ENCODE results near the gene ALPK3. TPM values are rescaled to one million over a fixed set of nuclear protein-coding genes. Genes with fewer than 3 reads are reported as not detected.
A peak's percentile ranks its signal among the peaks of the same experiment; 100 is the strongest.

The ALPK3 gene
- total RNA-seq, 1 experiment from 2014 or later, result 2.0 TPM

GRCh38 chr15:84814916-84815315 lies 2.2 kb upstream of the ALPK3 start:
- intact Hi-C loops (cut with micrococcal nuclease), result no loop called here
- peaks cover 14 to 19% of the 10 kb centered on the region in 2 experiments; a peak in 3 of 4 replicates for H3K4me1 ChIP-seq (ENCODE audit: control insufficient read depth in 1 of 2, insufficient read depth in 2 of 2, low read length in 2 of 2)
- no peak for TF ChIP-seq ATF3 (IDR thresholded peaks at IDR 0.05)
- no peak for TF ChIP-seq YY1 (IDR thresholded peaks at IDR 0.05; ENCODE audit: extremely low read depth, insufficient replicate concordance, low read depth, low read length)
- TF ChIP-seq CBX3 (IDR thresholded peaks at IDR 0.05; ENCODE audit: low read depth), result no peak
- BruUV-seq (replicated peaks), result no TSS peak
- H3K9ac ChIP-seq (ENCODE audit: low read length), result no peak overlapping the region
- no peaks in the 10 kb centered on the region for H4K20me1 ChIP-seq (ENCODE audit: insufficient read depth)
- no peak overlapping the region for H2AFZ ChIP-seq (ENCODE audit: low read depth, low read length, poor library complexity, severe bottlenecking)
- POLR2A ChIA-PET, result no interaction called here
- no peak for DNase-seq (ENCODE audit: low read depth, low spot score)
- ATAC-seq, result no peak
- no peaks in the 10 kb centered on the region for H3K9me2 ChIP-seq (ENCODE audit: insufficient read depth)
- no peak overlapping the region for H3K27ac ChIP-seq (ENCODE audit: low read depth, low read length)
- no peak overlapping the region for H3K4me3 ChIP-seq (replicated peaks in 1 of 2; ENCODE audit: low read depth in 1 of 2, low read length in 2 of 2)
- RAD21 ChIA-PET (ENCODE audit: low non-redundant PET in 1 of 2, low total read pairs in 2 of 2, uncharacterized antibody in 2 of 2, unreplicated experiment in 2 of 2), result no interaction called here
- no peaks in the 10 kb centered on the region for H3K27me3 ChIP-seq (ENCODE audit: insufficient read depth, low read length)
- H3K79me2 ChIP-seq (ENCODE audit: insufficient read depth, low read length), result no peaks in the 10 kb centered on the region
- H3K4me2 ChIP-seq (ENCODE audit: low read length), result no peak overlapping the region
- no peaks in the 10 kb centered on the region for H3K36me3 ChIP-seq (ENCODE audit: control insufficient read depth in 1 of 2, insufficient read depth in 2 of 2, low read length in 2 of 2)
- CTCF ChIA-PET, result interaction anchor here (1.4 kb wide), 1 partner anchor 227 kb away, joined by 4 read pairs; no protein-coding TSS in a partner anchor
- no peaks in the 10 kb centered on the region for H3K9me3 ChIP-seq (ENCODE audit: control insufficient read depth in 1 of 2, insufficient read depth in 1 of 2, low read depth in 1 of 2, low read length in 2 of 2)

GRCh38 chr15:84817466-84818081 lies 418 bp downstream of the ALPK3 start:
- no peak for TF ChIP-seq SIN3A (IDR thresholded peaks at IDR 0.05; ENCODE audit: low read depth)
- H3K9ac ChIP-seq (ENCODE audit: low read length), result no peak overlapping the region
- no peak overlapping the region for H3K27ac ChIP-seq (ENCODE audit: low read depth, low read length)
- ChIA-PET CTCF (interaction anchor here (0.6 kb wide), 1 partner anchor 107 kb away, joined by 3 read pairs; no protein-coding TSS in a partner anchor), POLR2A (no interaction called here), RAD21 (ENCODE audit: low non-redundant PET in 1 of 2, low total read pairs in 2 of 2, uncharacterized antibody in 2 of 2, unreplicated experiment in 2 of 2) (interaction anchor here in 1 of 2 experiments (0.7 kb wide), 1 partner anchor 60 kb away, joined by 3 read pairs; no protein-coding TSS in a partner anchor)
- H4K20me1 ChIP-seq (ENCODE audit: insufficient read depth), result no peaks in the 10 kb centered on the region
- no peaks in the 10 kb centered on the region for H3K27me3 ChIP-seq (ENCODE audit: insufficient read depth, low read length)
- peaks cover 14 to 19% of the 10 kb centered on the region in 2 experiments; a peak in 3 of 4 replicates for H3K4me1 ChIP-seq (ENCODE audit: control insufficient read depth in 1 of 2, insufficient read depth in 2 of 2, low read length in 2 of 2)
- no peaks in the 10 kb centered on the region for H3K9me3 ChIP-seq (ENCODE audit: control insufficient read depth in 1 of 2, insufficient read depth in 1 of 2, low read depth in 1 of 2, low read length in 2 of 2)
- peak overlapping the region; percentile 16; the same call in 1 of the 2 replicates for H3K4me2 ChIP-seq (ENCODE audit: low read length)
- ATAC-seq (peak; percentile 70), DNase-seq (ENCODE audit: low read depth, low spot score) (no peak)
- no peaks in the 10 kb centered on the region for H3K36me3 ChIP-seq (ENCODE audit: control insufficient read depth in 1 of 2, insufficient read depth in 2 of 2, low read length in 2 of 2)
- intact Hi-C loops (cut with micrococcal nuclease), result no loop called here
- H2AFZ ChIP-seq (ENCODE audit: low read depth, low read length, poor library complexity, severe bottlenecking), result no peak overlapping the region
- no peak overlapping the region for H3K4me3 ChIP-seq (replicated peaks in 1 of 2; ENCODE audit: low read depth in 1 of 2, low read length in 2 of 2)
- H3K9me2 ChIP-seq (ENCODE audit: insufficient read depth), result no peaks in the 10 kb centered on the region
- no TSS peak for BruUV-seq (replicated peaks)
- H3K79me2 ChIP-seq (ENCODE audit: insufficient read depth, low read length), result no peaks in the 10 kb centered on the region
